Gastrocnemius medialis (tissue), 4 donors: Measurements from ENCODE around the gene DDX24. TPM values are rescaled to one million over a fixed set of nuclear protein-coding genes. Genes with fewer than 3 reads are reported as not detected.

ENCODE experiments used
- ATAC-seq, 2 donors: fragments of 150-250 bp; one replicate each; pipeline ENCODE4 v1.9.1; 2016
- DNase-seq, 2 donors: peaks; one replicate each; pipeline ENCODE4 v3.0.0-alpha.2; 2019
- H3K27ac ChIP-seq, 4 donors: fragments of 200-600 bp; sonication (generic); 1 replicate in 1 of 4; 2 replicates in 3 of 4; pipeline ENCODE4 v1.5.1; 2016 to 2018; ENCODE audit warnings: mild to moderate bottlenecking in 2 of 4, moderate library complexity in 1 of 4
- H3K27me3 ChIP-seq, 3 donors: fragments of 200-600 bp; sonication (generic) in 2 of 3; 1 replicate in 1 of 3; 2 replicates in 2 of 3; pipeline versions ENCODE4 v1.5.1 to v1.6.0; 2016 to 2019; ENCODE audit warnings: mild to moderate bottlenecking in 1 of 3, moderate library complexity in 1 of 3
- H3K36me3 ChIP-seq, 2 donors: fragments of 200-600 bp; sonication (generic) in 1 of 2; one replicate each; pipeline ENCODE4 v1.5.1; 2017 to 2018
- H3K4me1 ChIP-seq, 2 donors: fragments of 200-600 bp; sonication (generic) in 1 of 2; one replicate each; pipeline ENCODE4 v1.5.1; 2016 to 2017; ENCODE audit warnings: mild to moderate bottlenecking in 2 of 2
- H3K4me3 ChIP-seq, 4 donors: fragments of 200-600 bp; sonication (generic) in 3 of 4; 1 replicate in 1 of 4; 2 replicates in 3 of 4; pipeline ENCODE4 v1.5.1; 2016 to 2019; ENCODE audit warnings: mild to moderate bottlenecking in 2 of 4
- H3K9me3 ChIP-seq, 3 donors: fragments of 200-600 bp; sonication (generic) in 2 of 3; 1 replicate in 1 of 3; 2 replicates in 2 of 3; pipeline ENCODE4 v1.5.1; 2016 to 2019
- POLR2A ChIP-seq, 2 donors: fragments of 450-650 bp; IDR thresholded peaks; one replicate each; pipeline ENCODE4 v1.6.1; 2017; ENCODE audit warnings: antibody characterized with exemption in 2 of 2, mild to moderate bottlenecking in 2 of 2, moderate library complexity in 2 of 2
- in situ Hi-C, 4 donors: fragments of 200-750 bp; cut with MboI; loops; one replicate each; pipeline versions ENCODE4 v1.15.0 to v1.8.0; 2017; ENCODE audit warnings: low sequenced_read_pairs in 4 of 4
- intact Hi-C: fragments of 100-400 bp; cut with DNase I; formaldehyde crosslinking; loops from one replicate; pipeline ENCODE4 v1.15.1; 2023; ENCODE audit warnings: low total_unique reads
- total RNA-seq, 4 donors: library from RNA; depleted of rRNA; stranded (reverse); fragments of >200 nt; gene quantifications; one replicate each; pipeline versions ENCODE4 v1.1.0 to v1.2.3, GENCODE V29; 2016
- TF ChIP-seq, protein P1 (sequence below), 5 experiments: fragments of 450-650 bp in 3 of 5; fragments of 200-600 bp in 2 of 5; sonication (generic) in 2 of 5; IDR thresholded peaks in 4 of 5; conservative IDR thresholded peaks in 1 of 5; 1 replicate in 4 of 5; 2 replicates in 1 of 5; pipeline ENCODE4 v1.5.1; 2016 to 2019; ENCODE audit warnings: antibody characterized with exemption in 5 of 5, mild to moderate bottlenecking in 3 of 5, moderate library complexity in 3 of 5

The DDX24 gene
- total RNA-seq, 4 donors from 2014 or later, result 106 to 200 (median 128) TPM

DNA sequence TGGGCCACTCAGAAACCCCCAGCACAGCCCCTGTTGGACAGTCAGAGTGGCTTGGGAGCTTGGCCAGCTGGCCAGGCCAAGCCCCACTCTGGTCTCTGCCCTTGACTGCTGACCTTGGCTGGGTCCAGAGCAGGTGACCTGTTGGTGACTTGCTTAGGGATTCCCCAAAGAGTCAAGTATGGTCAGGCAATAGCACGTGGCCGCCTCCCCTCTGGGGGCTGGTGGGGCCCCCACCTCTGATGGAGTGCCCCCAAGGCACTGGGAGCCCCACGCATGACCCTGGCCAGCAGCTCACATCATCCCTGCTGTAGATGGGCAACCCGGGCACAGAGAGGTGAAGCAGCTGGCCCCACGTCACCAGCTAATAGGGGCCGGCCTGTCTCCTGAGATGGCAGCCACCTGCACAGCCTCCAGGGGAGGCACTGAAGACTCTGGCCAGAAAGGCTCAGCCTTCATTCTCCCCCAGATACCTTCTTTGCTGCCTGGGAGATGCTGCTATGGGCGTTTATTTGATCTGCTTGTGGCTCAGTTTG, 82.1 kb downstream of the DDX24 start:
- Histone ChIP-seq H3K4me3 (no peak overlapping the region), H3K9me3 (no peaks in the 10 kb centered on the region), H3K36me3 (no peaks in the 10 kb centered on the region), H3K27ac (peak overlapping the region; percentile 97 to 100 (median 97)), H3K27me3 (no peaks in the 10 kb centered on the region), H3K4me1 (peaks cover 53 to 59% of the 10 kb centered on the region in 2 donors)
- DNase-seq, result peak in 1 of 2 donors; percentile 41
- intact Hi-C loops (loop anchor here (5.0 kb wide), 1 partner anchor 42 kb away; no protein-coding TSS in a partner anchor), in situ Hi-C loops (loop anchor here in 2 of 4 donors (5.0 to 10.0 kb wide), 2 partner anchors 54 to 57 kb away; no protein-coding TSS in a partner anchor)
- TF ChIP-seq POLR2A (IDR thresholded peaks at IDR 0.05), result no peak
- TF ChIP-seq, protein P1, sequence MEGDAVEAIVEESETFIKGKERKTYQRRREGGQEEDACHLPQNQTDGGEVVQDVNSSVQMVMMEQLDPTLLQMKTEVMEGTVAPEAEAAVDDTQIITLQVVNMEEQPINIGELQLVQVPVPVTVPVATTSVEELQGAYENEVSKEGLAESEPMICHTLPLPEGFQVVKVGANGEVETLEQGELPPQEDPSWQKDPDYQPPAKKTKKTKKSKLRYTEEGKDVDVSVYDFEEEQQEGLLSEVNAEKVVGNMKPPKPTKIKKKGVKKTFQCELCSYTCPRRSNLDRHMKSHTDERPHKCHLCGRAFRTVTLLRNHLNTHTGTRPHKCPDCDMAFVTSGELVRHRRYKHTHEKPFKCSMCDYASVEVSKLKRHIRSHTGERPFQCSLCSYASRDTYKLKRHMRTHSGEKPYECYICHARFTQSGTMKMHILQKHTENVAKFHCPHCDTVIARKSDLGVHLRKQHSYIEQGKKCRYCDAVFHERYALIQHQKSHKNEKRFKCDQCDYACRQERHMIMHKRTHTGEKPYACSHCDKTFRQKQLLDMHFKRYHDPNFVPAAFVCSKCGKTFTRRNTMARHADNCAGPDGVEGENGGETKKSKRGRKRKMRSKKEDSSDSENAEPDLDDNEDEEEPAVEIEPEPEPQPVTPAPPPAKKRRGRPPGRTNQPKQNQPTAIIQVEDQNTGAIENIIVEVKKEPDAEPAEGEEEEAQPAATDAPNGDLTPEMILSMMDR (IDR thresholded peaks at IDR 0.05 in 4 of 5, conservative IDR thresholded peaks at IDR 0.05 in 1 of 5), result no peak
- no peak for ATAC-seq

Other genes with a start within 250 kb of the DDX24 start
- gene FAM181A, start 153.9 kb downstream of the DDX24 start, total RNA-seq, result not detected
- gene ASB2, start 104.6 kb downstream of the DDX24 start, total RNA-seq, result 100 to 1,000 TPM; 335 to 819 (median 539) TPM
- under 1 TPM in 2 of 4 donors, not detected in 2; 0.56 to 0.61 TPM for gene CCDC197, start 83.9 kb downstream of the DDX24 start, total RNA-seq
- gene OTUB2, start 54.9 kb downstream of the DDX24 start, total RNA-seq, result under 1 TPM in 1 of 4 donors, not detected in 3; 0.11 TPM
- gene IFI27L1, start 108 bp upstream of the DDX24 start, total RNA-seq, result 10 to 100 TPM in 1 of 4 donors, 1 to 10 TPM in 3; 7.1 to 10.3 (median 8.3) TPM
- gene IFI27, start 29.5 kb upstream of the DDX24 start, total RNA-seq, result 100 to 1,000 TPM in 3 of 4 donors, 10 to 100 TPM in 1; 65.6 to 179 (median 123) TPM
- gene IFI27L2, start 48.4 kb upstream of the DDX24 start, total RNA-seq, result 1 to 10 TPM; 1.1 to 9.1 (median 3.3) TPM
- gene PPP4R4, start 93.1 kb upstream of the DDX24 start, total RNA-seq, result under 1 TPM in 1 of 4 donors, not detected in 3; 0.13 TPM
- under 1 TPM in 2 of 4 donors, not detected in 2; 0.23 to 0.42 TPM for gene SERPINA10, start 212.1 kb upstream of the DDX24 start, total RNA-seq
- under 1 TPM in 2 of 4 donors, not detected in 2; 0.26 to 0.69 TPM for gene SERPINA6, start 242.1 kb upstream of the DDX24 start, total RNA-seq